Measurements from ENCODE around the gene RTN4R.
"Not testable (repeated sequence)": the region's sequence is repeated elsewhere in the genome, so short reads cannot be mapped to it uniquely, and the experiment has no call there.

DNA sequence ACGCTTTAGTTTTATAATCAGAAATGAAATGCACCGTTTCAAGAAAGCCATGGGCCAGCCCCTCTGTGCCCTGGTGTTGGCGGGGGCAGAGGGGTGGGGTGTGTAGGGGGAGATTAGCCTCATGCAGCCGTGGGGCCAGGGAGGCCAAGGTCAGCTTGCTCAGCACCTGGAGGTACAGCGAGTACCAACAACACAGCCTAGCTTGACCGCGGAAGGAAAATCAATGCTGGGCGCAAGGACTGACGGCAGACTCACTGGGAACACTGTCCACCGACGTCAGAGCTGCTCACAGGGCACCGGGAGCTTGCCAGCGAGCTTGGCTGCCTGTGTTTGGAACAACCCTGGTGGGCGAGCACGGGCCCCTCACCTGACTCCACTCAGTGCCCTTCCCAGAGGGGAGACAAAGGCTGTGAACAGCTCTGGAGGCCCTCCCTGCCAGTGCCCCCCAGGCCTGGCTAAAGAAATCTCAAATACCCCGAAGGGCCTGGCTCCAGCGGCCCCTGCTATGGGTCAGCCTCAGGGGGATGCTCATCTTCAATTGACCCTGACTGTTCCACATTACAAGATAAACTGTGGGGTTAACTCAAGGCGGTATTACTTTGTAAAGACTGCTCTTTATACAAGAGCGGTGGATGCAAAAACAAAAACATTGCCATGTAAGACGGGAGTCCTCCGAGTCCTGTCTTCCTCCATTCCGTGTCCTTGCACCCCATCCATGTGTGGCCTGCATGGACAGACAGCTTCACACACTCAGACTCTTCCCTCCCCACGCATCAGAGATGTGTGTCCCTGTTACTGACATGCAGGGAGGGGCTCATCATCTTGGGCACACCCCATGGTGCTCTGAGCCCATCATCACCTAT, 21.3 kb upstream of the RTN4R start:
- not testable (repeated sequence) for TF ChIP-seq EZH2 (IDR thresholded peaks at IDR 0.05; ENCODE audit: low read length, missing control alignments)
- TF ChIP-seq, protein P1, sequence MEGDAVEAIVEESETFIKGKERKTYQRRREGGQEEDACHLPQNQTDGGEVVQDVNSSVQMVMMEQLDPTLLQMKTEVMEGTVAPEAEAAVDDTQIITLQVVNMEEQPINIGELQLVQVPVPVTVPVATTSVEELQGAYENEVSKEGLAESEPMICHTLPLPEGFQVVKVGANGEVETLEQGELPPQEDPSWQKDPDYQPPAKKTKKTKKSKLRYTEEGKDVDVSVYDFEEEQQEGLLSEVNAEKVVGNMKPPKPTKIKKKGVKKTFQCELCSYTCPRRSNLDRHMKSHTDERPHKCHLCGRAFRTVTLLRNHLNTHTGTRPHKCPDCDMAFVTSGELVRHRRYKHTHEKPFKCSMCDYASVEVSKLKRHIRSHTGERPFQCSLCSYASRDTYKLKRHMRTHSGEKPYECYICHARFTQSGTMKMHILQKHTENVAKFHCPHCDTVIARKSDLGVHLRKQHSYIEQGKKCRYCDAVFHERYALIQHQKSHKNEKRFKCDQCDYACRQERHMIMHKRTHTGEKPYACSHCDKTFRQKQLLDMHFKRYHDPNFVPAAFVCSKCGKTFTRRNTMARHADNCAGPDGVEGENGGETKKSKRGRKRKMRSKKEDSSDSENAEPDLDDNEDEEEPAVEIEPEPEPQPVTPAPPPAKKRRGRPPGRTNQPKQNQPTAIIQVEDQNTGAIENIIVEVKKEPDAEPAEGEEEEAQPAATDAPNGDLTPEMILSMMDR (conservative IDR thresholded peaks at IDR 0.05 in 1 of 2, IDR thresholded peaks at IDR 0.05 in 1 of 2; ENCODE audit: low read depth in 1 of 2, low read length in 2 of 2), result not testable (repeated sequence)

Data from fibroblast of lung (primary cell).